Measurements from ENCODE around the gene PIP5KL1. TPM values are rescaled to one million over a fixed set of nuclear protein-coding genes. Genes with fewer than 3 reads are reported as not detected.

Gene PIP5KL1
- total RNA-seq, 1 experiment from 2014 or later, result 16.8 TPM

- ATAC-seq (no peak), DNase-seq (ENCODE audit: low spot score) (no peak)
- H3K4me3 Mint-ChIP-seq, result no peak overlapping the region
- H3K9me3 Mint-ChIP-seq, result peaks cover 4% of the 10 kb centered on the region; the same call in 1 of the 2 replicates
- no peak for TF ChIP-seq ZNF121 (CRISPR knock-in tag; IDR thresholded peaks at IDR 0.05)
- TF ChIP-seq PREB (CRISPR knock-in tag; IDR thresholded peaks at IDR 0.05; ENCODE audit: borderline replicate concordance), result no peak
- no peak for TF ChIP-seq ERG (CRISPR knock-in tag; IDR thresholded peaks at IDR 0.05)
- TF ChIP-seq ZNF671 (CRISPR knock-in tag; IDR thresholded peaks at IDR 0.05), result no peak
- no peak for TF ChIP-seq EMX1 (CRISPR knock-in tag; IDR thresholded peaks at IDR 0.05)
- TF ChIP-seq, protein P1, sequence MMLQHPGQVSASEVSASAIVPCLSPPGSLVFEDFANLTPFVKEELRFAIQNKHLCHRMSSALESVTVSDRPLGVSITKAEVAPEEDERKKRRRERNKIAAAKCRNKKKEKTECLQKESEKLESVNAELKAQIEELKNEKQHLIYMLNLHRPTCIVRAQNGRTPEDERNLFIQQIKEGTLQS (CRISPR knock-in tag; conservative IDR thresholded peaks at IDR 0.05), result no peak
- TF ChIP-seq CREB1 (CRISPR knock-in tag; IDR thresholded peaks at IDR 0.05), result no peak
- no peak for TF ChIP-seq ESRRA (CRISPR knock-in tag; IDR thresholded peaks at IDR 0.05; ENCODE audit: borderline replicate concordance)
- TF ChIP-seq PRRX2 (CRISPR knock-in tag; IDR thresholded peaks at IDR 0.05), result no peak
- no peak for TF ChIP-seq MAX (CRISPR knock-in tag; IDR thresholded peaks at IDR 0.05)
- no peak for TF ChIP-seq SMAD4 (CRISPR knock-in tag; IDR thresholded peaks at IDR 0.05)
- TF ChIP-seq CBFB (CRISPR knock-in tag; IDR thresholded peaks at IDR 0.05; ENCODE audit: low read depth), result no peak
- TF ChIP-seq ELF4 (CRISPR knock-in tag; IDR thresholded peaks at IDR 0.05; ENCODE audit: low read depth), result no peak
- TF ChIP-seq, protein P2, sequence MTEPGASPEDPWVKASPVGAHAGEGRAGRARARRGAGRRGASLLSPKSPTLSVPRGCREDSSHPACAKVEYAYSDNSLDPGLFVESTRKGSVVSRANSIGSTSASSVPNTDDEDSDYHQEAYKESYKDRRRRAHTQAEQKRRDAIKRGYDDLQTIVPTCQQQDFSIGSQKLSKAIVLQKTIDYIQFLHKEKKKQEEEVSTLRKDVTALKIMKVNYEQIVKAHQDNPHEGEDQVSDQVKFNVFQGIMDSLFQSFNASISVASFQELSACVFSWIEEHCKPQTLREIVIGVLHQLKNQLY (CRISPR knock-in tag; IDR thresholded peaks at IDR 0.05), result no peak
- H3K27ac Mint-ChIP-seq, result peak overlapping the region; percentile 23; the same call in 1 of the 2 replicates
- H3K4me1 Mint-ChIP-seq, result peaks cover 10% of the 10 kb centered on the region
- no peaks in the 10 kb centered on the region for H3K27me3 Mint-ChIP-seq (ENCODE audit: low read depth)
- H3K36me3 Mint-ChIP-seq, result no peaks in the 10 kb centered on the region
- ChIA-PET CTCF (interaction anchor here (1.1 to 5.5 kb wide), 10 partner anchors 11 to 171 kb away, joined by 3 to 121 read pairs (median 16); partner anchors contain the start of gene EEIG1), POLR2A (interaction anchor here (1.4 kb wide), 1 partner anchor 80 kb away, joined by 3 read pairs; no protein-coding TSS in a partner anchor)
These were observed 23.4 kb upstream of the PIP5KL1 start for GRCh38 chr9:127953768-127954505.

- no peak for TF ChIP-seq NFYB (CRISPR knock-in tag; conservative IDR thresholded peaks at IDR 0.05; ENCODE audit: low read depth)
- TF ChIP-seq, protein P3, sequence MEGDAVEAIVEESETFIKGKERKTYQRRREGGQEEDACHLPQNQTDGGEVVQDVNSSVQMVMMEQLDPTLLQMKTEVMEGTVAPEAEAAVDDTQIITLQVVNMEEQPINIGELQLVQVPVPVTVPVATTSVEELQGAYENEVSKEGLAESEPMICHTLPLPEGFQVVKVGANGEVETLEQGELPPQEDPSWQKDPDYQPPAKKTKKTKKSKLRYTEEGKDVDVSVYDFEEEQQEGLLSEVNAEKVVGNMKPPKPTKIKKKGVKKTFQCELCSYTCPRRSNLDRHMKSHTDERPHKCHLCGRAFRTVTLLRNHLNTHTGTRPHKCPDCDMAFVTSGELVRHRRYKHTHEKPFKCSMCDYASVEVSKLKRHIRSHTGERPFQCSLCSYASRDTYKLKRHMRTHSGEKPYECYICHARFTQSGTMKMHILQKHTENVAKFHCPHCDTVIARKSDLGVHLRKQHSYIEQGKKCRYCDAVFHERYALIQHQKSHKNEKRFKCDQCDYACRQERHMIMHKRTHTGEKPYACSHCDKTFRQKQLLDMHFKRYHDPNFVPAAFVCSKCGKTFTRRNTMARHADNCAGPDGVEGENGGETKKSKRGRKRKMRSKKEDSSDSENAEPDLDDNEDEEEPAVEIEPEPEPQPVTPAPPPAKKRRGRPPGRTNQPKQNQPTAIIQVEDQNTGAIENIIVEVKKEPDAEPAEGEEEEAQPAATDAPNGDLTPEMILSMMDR (IDR thresholded peaks at IDR 0.05), result no peak
- TF ChIP-seq ETV6 (CRISPR knock-in tag; IDR thresholded peaks at IDR 0.05), result no peak
- TF ChIP-seq ATF1 (CRISPR knock-in tag; IDR thresholded peaks at IDR 0.05), result no peak
- TF ChIP-seq ZNF219 (CRISPR knock-in tag; IDR thresholded peaks at IDR 0.05; ENCODE audit: borderline replicate concordance), result no peak
- TF ChIP-seq E2F5 (CRISPR knock-in tag; IDR thresholded peaks at IDR 0.05), result no peak
- TF ChIP-seq ZNF263 (CRISPR knock-in tag; IDR thresholded peaks at IDR 0.05; ENCODE audit: low read depth), result no peak
- TF ChIP-seq ESRRA (CRISPR knock-in tag; IDR thresholded peaks at IDR 0.05; ENCODE audit: borderline replicate concordance), result no peak
- no peak for TF ChIP-seq ZNF232 (CRISPR knock-in tag; IDR thresholded peaks at IDR 0.05)
- no peak for TF ChIP-seq TCF7 (CRISPR knock-in tag; IDR thresholded peaks at IDR 0.05; ENCODE audit: low read depth)
- no peak for TF ChIP-seq ZMAT4 (CRISPR knock-in tag; IDR thresholded peaks at IDR 0.05)
- TF ChIP-seq OVOL2 (CRISPR knock-in tag; IDR thresholded peaks at IDR 0.05; ENCODE audit: borderline replicate concordance), result no peak
- TF ChIP-seq FOXP4 (CRISPR knock-in tag; IDR thresholded peaks at IDR 0.05), result no peak
- DNase-seq (ENCODE audit: low spot score) (no peak), ATAC-seq (no peak)
- no peaks in the 10 kb centered on the region for H3K27me3 Mint-ChIP-seq (ENCODE audit: low read depth)
- no peak overlapping the region for H3K27ac Mint-ChIP-seq
- ChIA-PET POLR2A (no interaction called here), CTCF (interaction anchor here (1.2 to 5.5 kb wide), 8 partner anchors 10 to 172 kb away, joined by 3 to 121 read pairs (median 16); partner anchors contain the start of gene NAIF1)
- H3K9me3 Mint-ChIP-seq, result no peaks in the 10 kb centered on the region
- H3K36me3 Mint-ChIP-seq, result no peaks in the 10 kb centered on the region
- H3K4me1 Mint-ChIP-seq, result peaks cover 10% of the 10 kb centered on the region
- H3K4me3 Mint-ChIP-seq, result no peak overlapping the region
These were observed 22.6 kb upstream of the PIP5KL1 start for GRCh38 chr9:127953154-127953553.
